AG04450 (cell line): ENCODE results near the gene TFAP2A. TPM values are rescaled to one million over a fixed set of nuclear protein-coding genes. Genes with fewer than 3 reads are reported as not detected.

Experiments
- CTCF ChIA-PET: fragments of 300-600, 350-600 bp; formaldehyde crosslinking; extraction: SDS; loops from one replicate; lab custom pipeline; 2022; ENCODE audit warnings: antibody characterized with exemption, inconsistent platforms; lab: Charles Lee
- POLR2A ChIA-PET: fragments of 350-600 bp; formaldehyde crosslinking; extraction: SDS; loops from one replicate; lab custom pipeline; 2021; ENCODE audit warnings: antibody characterized with exemption, inconsistent platforms; lab: Yijun Ruan, JAX
- DNase-seq: peaks from one replicate; pipeline ENCODE4 v3.0.0-alpha.2; 2011; ENCODE audit warnings: low read depth, low spot score
- H3K27ac ChIP-seq: one replicate; pipeline ENCODE4 v1.5.1; 2012; ENCODE audit warnings: low read depth, low read length, control low read depth
- H3K27me3 ChIP-seq: one replicate; pipeline ENCODE4 v1.6.0; 2012; ENCODE audit warnings: low read length; ENCODE audit not compliant: control insufficient read depth, insufficient read depth
- H3K4me3 ChIP-seq: 2 replicates; pipeline ENCODE4 v1.5.1; 2011; ENCODE audit warnings: mild to moderate bottlenecking, low read depth, low read length, control low read depth
- H3K9me3 ChIP-seq: 2 replicates; pipeline ENCODE4 v1.5.1; 2012; ENCODE audit warnings: low read length; ENCODE audit not compliant: control insufficient read depth, insufficient read depth
- CTCF ChIP-seq: IDR thresholded peaks from 2 replicates; pipeline ENCODE4 v1.5.1; 2011; ENCODE audit warnings: low read depth, low read length, control low read depth, inconsistent platforms
- polyA plus RNA-seq: library from polyadenylated mRNA; depleted of rRNA; stranded (reverse); fragments of >200 nt; gene quantifications from 2 replicates; pipeline ENCODE4 v1.2.3, GENCODE V29; 2011

Gene TFAP2A
- polyA plus RNA-seq, 1 experiment: 2.3 TPM

- Histone ChIP-seq H3K27me3 (peaks cover 42% of the 10 kb centered on the region), H3K27ac (no peak overlapping the region), H3K9me3 (no peaks in the 10 kb centered on the region), H3K4me3 (no peak overlapping the region)
- CTCF ChIA-PET: no interaction called here
- no peak for DNase-seq
- POLR2A ChIA-PET: no interaction called here
- no peak for TF ChIP-seq CTCF
These were observed 17.0 kb downstream of the TFAP2A start for GRCh38 chr6:10397756-10398445.

- peaks cover 51% of the 10 kb centered on the region for H3K27me3 ChIP-seq
- POLR2A ChIA-PET: no interaction called here
- no peak overlapping the region for H3K27ac ChIP-seq
- no peak overlapping the region for H3K4me3 ChIP-seq
- CTCF ChIA-PET: no interaction called here
- no peaks in the 10 kb centered on the region for H3K9me3 ChIP-seq
- TF ChIP-seq CTCF: no peak
- no peak for DNase-seq
These were observed 18.1 kb downstream of the TFAP2A start for GRCh38 chr6:10396785-10397184.

- no peak for TF ChIP-seq CTCF
- DNase-seq: no peak
- Histone ChIP-seq H3K4me3 (no peak overlapping the region), H3K27me3 (peaks cover 57% of the 10 kb centered on the region), H3K27ac (no peak overlapping the region), H3K9me3 (no peaks in the 10 kb centered on the region; the same call in 1 of the 2 replicates)
- ChIA-PET CTCF (interaction anchor here (0.9 kb wide), 1 partner anchor 18 kb away, joined by 3 read pairs; no protein-coding TSS in a partner anchor), POLR2A (no interaction called here)
These were observed 18.9 kb downstream of the TFAP2A start for GRCh38 chr6:10395704-10396546.

GRCh38 chr6:10395171-10395703, 19.6 kb downstream of the TFAP2A start:
- Histone ChIP-seq H3K4me3 (no peak overlapping the region), H3K27me3 (peaks cover 64% of the 10 kb centered on the region), H3K27ac (no peak overlapping the region), H3K9me3 (peaks cover 3% of the 10 kb centered on the region; the same call in 1 of the 2 replicates)
- CTCF ChIA-PET: no interaction called here
- TF ChIP-seq CTCF: no peak
- POLR2A ChIA-PET: no interaction called here
- DNase-seq: no peak
